ENCODE data around the gene LIMK1. TPM values are rescaled to one million over a fixed set of nuclear protein-coding genes. Genes with fewer than 3 reads are reported as not detected.
"Not testable (repeated sequence)": the region's sequence is repeated elsewhere in the genome, so short reads cannot be mapped to it uniquely, and the experiment has no call there.

The LIMK1 gene
- total RNA-seq, 2 donors from 2014 or later: 48.4 to 52.9 TPM

- H3K9me3 Mint-ChIP-seq; H3K27me3 Mint-ChIP-seq; ATAC-seq; H3K4me1 Mint-ChIP-seq (ENCODE audit: low read depth in 2 of 2); H3K36me3 Mint-ChIP-seq; H3K27ac Mint-ChIP-seq; DNase-seq (ENCODE audit: low spot score); H3K4me3 Mint-ChIP-seq: not testable (repeated sequence)
Observed at GRCh38 chr7:74167324-74167723, 83.7 kb downstream of the LIMK1 start.

Other genes with a start within 250 kb of the LIMK1 start
- not detected for gene METTL27, start 241.3 kb upstream of the LIMK1 start, total RNA-seq
- gene TMEM270, start 222.6 kb upstream of the LIMK1 start, total RNA-seq: not detected
- under 1 TPM in 1 of 2 donors, not detected in 1; 0.10 TPM for gene ELN, start 55.6 kb upstream of the LIMK1 start, total RNA-seq
- gene EIF4H, start 90.6 kb downstream of the LIMK1 start, total RNA-seq: 100 to 1,000 TPM; 344 to 347 TPM
- gene LAT2, start 126.2 kb downstream of the LIMK1 start, total RNA-seq: 100 to 1,000 TPM in 1 of 2 donors, 10 to 100 TPM in 1; 78.0 to 161 TPM
- gene RFC2, start 170.6 kb downstream of the LIMK1 start, total RNA-seq: 10 to 100 TPM; 66.4 to 87.5 TPM
- gene CLIP2, start 205.6 kb downstream of the LIMK1 start, total RNA-seq: 10 to 100 TPM; 12.2 to 17.0 TPM